ENCODE measurements around the gene C3orf85.

C3orf85 gene

GRCh38 chr3:109136523-109136922 is at the start of gene C3orf85:
Gene C3orf85, plus strand, starts transcription at chr3:109136719. Its CDS starts 129 bp downstream, at chr3:109136848.
- no peak within 1 kb of the TSS for H3K4me3 ChIP-seq (ENCODE audit: low read depth, low read length)
- no peak for TF ChIP-seq CTCF (IDR thresholded peaks at IDR 0.05; ENCODE audit: low read depth, low read length, missing control alignments)
- no peak for DNase-seq (ENCODE audit: low read depth)
- in situ Hi-C loops (cut with HindIII; ENCODE audit: low sequenced_read_pairs): no loop called here

GRCh38 chr3:109089265-109089664 is 47.3 kb upstream of the C3orf85 start:
- no peak overlapping the region for H3K4me3 ChIP-seq (ENCODE audit: low read depth, low read length)
- TF ChIP-seq CTCF (IDR thresholded peaks at IDR 0.05; ENCODE audit: low read depth, low read length, missing control alignments): no peak
- DNase-seq (ENCODE audit: low read depth): no peak
- in situ Hi-C loops (cut with HindIII; ENCODE audit: low sequenced_read_pairs): no loop called here

GRCh38 chr3:109091846-109092245 is 44.7 kb upstream of the C3orf85 start:
- no peak for DNase-seq (ENCODE audit: low read depth)
- in situ Hi-C loops (cut with HindIII; ENCODE audit: low sequenced_read_pairs): no loop called here
- TF ChIP-seq CTCF (IDR thresholded peaks at IDR 0.05; ENCODE audit: low read depth, low read length, missing control alignments): no peak
- H3K4me3 ChIP-seq (ENCODE audit: low read depth, low read length): no peak overlapping the region

- no peak overlapping the region for H3K4me3 ChIP-seq (ENCODE audit: low read depth, low read length)
- DNase-seq (ENCODE audit: low read depth): no peak
- in situ Hi-C loops (cut with HindIII; ENCODE audit: low sequenced_read_pairs): no loop called here
- no peak for TF ChIP-seq CTCF (IDR thresholded peaks at IDR 0.05; ENCODE audit: low read depth, low read length, missing control alignments)
These were observed 43.0 kb upstream of the C3orf85 start for GRCh38 chr3:109093561-109093960.

- no peak overlapping the region for H3K4me3 ChIP-seq (ENCODE audit: low read depth, low read length)
- in situ Hi-C loops (cut with HindIII; ENCODE audit: low sequenced_read_pairs): no loop called here
- TF ChIP-seq CTCF (IDR thresholded peaks at IDR 0.05; ENCODE audit: low read depth, low read length, missing control alignments): no peak
- DNase-seq (ENCODE audit: low read depth): no peak
These were observed 41.4 kb upstream of the C3orf85 start for GRCh38 chr3:109095166-109095565.

- in situ Hi-C loops (cut with HindIII; ENCODE audit: low sequenced_read_pairs): no loop called here
- TF ChIP-seq CTCF (IDR thresholded peaks at IDR 0.05; ENCODE audit: low read depth, low read length, missing control alignments): no peak
- H3K4me3 ChIP-seq (ENCODE audit: low read depth, low read length): no peak overlapping the region
- DNase-seq (ENCODE audit: low read depth): no peak
These were observed 38.4 kb upstream of the C3orf85 start for GRCh38 chr3:109098079-109098644.
